ENCODE measurements around the gene TBC1D1. TPM values are rescaled to one million over a fixed set of nuclear protein-coding genes. Genes with fewer than 3 reads are reported as not detected.

Gene TBC1D1, protein sequence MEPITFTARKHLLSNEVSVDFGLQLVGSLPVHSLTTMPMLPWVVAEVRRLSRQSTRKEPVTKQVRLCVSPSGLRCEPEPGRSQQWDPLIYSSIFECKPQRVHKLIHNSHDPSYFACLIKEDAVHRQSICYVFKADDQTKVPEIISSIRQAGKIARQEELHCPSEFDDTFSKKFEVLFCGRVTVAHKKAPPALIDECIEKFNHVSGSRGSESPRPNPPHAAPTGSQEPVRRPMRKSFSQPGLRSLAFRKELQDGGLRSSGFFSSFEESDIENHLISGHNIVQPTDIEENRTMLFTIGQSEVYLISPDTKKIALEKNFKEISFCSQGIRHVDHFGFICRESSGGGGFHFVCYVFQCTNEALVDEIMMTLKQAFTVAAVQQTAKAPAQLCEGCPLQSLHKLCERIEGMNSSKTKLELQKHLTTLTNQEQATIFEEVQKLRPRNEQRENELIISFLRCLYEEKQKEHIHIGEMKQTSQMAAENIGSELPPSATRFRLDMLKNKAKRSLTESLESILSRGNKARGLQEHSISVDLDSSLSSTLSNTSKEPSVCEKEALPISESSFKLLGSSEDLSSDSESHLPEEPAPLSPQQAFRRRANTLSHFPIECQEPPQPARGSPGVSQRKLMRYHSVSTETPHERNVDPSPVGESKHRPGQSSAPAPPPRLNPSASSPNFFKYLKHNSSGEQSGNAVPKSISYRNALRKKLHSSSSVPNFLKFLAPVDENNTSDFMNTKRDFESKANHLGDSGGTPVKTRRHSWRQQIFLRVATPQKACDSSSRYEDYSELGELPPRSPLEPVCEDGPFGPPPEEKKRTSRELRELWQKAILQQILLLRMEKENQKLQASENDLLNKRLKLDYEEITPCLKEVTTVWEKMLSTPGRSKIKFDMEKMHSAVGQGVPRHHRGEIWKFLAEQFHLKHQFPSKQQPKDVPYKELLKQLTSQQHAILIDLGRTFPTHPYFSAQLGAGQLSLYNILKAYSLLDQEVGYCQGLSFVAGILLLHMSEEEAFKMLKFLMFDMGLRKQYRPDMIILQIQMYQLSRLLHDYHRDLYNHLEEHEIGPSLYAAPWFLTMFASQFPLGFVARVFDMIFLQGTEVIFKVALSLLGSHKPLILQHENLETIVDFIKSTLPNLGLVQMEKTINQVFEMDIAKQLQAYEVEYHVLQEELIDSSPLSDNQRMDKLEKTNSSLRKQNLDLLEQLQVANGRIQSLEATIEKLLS (N-terminal part only)
- total RNA-seq (100 to 1,000 TPM in 7 of 10 donors, 10 to 100 TPM in 3; 85.4 to 153 (median 104) TPM), polyA plus RNA-seq (100 to 1,000 TPM; 109 to 119 TPM)
- long read RNA-seq, donor 1, full-length matches to known transcripts, result 5 of 93 reads
- long read RNA-seq, donor 1, partial matches to known transcripts, result 36 of 93 reads
- long read RNA-seq, donor 1, other reads (novel, unspliced or antisense), result 52 of 93 reads
- long read RNA-seq, donor 2, full-length matches to known transcripts, result 10 of 149 reads
- long read RNA-seq, donor 2, partial matches to known transcripts, result 71 of 149 reads
- long read RNA-seq, donor 2, other reads (novel, unspliced or antisense), result 68 of 149 reads
- long read RNA-seq, donor 3, partial matches to known transcripts, result 246 of 338 reads
- long read RNA-seq, donor 3, other reads (novel, unspliced or antisense), result 90 of 338 reads

- Histone ChIP-seq H3K4me3 (peak within 1 kb of the TSS; percentile 65 to 96 (median 88)), H3K9me3 (no peaks in the 10 kb centered on the region), H3K4me1 (peaks cover 0 to 49% (median 19%) of the 10 kb centered on the region in 9 donors), H3K27ac (peak within 1 kb of the TSS; percentile 85 to 95 (median 91)), H3K27me3 (no peaks in the 10 kb centered on the region), H3K36me3 (no peaks in the 10 kb centered on the region)
- TF ChIP-seq, protein P1, sequence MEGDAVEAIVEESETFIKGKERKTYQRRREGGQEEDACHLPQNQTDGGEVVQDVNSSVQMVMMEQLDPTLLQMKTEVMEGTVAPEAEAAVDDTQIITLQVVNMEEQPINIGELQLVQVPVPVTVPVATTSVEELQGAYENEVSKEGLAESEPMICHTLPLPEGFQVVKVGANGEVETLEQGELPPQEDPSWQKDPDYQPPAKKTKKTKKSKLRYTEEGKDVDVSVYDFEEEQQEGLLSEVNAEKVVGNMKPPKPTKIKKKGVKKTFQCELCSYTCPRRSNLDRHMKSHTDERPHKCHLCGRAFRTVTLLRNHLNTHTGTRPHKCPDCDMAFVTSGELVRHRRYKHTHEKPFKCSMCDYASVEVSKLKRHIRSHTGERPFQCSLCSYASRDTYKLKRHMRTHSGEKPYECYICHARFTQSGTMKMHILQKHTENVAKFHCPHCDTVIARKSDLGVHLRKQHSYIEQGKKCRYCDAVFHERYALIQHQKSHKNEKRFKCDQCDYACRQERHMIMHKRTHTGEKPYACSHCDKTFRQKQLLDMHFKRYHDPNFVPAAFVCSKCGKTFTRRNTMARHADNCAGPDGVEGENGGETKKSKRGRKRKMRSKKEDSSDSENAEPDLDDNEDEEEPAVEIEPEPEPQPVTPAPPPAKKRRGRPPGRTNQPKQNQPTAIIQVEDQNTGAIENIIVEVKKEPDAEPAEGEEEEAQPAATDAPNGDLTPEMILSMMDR (IDR thresholded peaks at IDR 0.05), result no peak
- intact Hi-C loops (cut with DNase I), result loop anchor here in 9 of 10 donors (2.0 to 10.0 kb wide), 14 partner anchors 64 to 226 kb away; partner anchors contain the start of gene PGM2 (in 4 of the 9)
- DNase-seq (peak; percentile 64 to 78), ATAC-seq (peak; percentile 60 to 81 (median 68))
- WGBS, 2 donors, result 1% methylated on average over 36 to 43 of the region's 43 CpGs
These were observed at the start of gene TBC1D1 for GRCh38 chr4:37890801-37891259. Gene TBC1D1 (plus strand): TSS chr4:37891084. CDS start chr4:37902096, 11,012 bp downstream.

DNA sequence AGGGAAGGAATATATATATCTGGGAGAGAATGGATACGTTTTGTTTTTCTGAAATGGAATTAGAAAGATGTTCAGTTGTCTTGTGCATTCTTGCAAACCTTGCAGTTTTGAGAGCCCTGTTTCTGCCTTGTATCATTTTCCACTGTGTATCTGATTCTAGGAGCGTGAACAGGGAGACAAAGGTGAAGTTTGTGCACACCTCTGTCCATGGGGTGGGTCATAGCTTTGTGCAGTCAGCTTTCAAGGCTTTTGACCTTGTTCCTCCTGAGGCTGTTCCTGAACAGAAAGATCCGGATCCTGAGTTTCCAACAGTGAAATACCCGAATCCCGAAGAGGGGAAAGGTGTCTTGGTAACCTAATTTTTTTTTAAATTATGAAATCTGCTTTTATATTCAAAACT lies 46.7 kb upstream of the TBC1D1 start:
- WGBS, 2 donors, result 96% methylated on average over 5 of the region's 5 CpGs
- no peaks in the 10 kb centered on the region for H3K9me3 ChIP-seq
- no peaks in the 10 kb centered on the region for H3K27me3 ChIP-seq
- H3K4me3 ChIP-seq, result no peak overlapping the region
- ATAC-seq, result no peak
- no peak overlapping the region for H3K27ac ChIP-seq
- TF ChIP-seq, protein P1 (IDR thresholded peaks at IDR 0.05), result no peak
- no peak for DNase-seq
- peaks cover 0 to 5% (median 0%) of the 10 kb centered on the region in 9 donors for H3K4me1 ChIP-seq
- intact Hi-C loops (cut with DNase I), result no loop called here
- H3K36me3 ChIP-seq, result peaks cover 0 to 99% (median 50%) of the 10 kb centered on the region in 9 donors

DNA sequence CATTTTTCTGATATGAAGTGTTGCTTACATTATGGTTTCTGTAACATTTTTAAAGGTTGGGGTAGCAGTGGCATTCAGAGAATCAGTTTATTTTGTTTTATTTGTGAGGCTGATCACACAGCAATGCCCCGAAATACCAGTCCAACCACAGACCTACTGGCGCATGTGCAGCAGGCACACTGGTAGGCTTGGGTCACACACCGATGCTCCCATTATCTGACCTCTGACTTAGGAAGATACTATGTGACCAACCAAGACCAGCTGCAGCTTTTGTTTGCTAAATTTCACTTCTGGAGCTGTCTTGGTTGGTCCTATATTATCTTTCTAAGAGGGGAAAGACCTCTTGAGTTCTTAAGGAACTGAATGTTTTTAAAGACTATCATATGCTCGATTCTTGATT lies 45.7 kb upstream of the TBC1D1 start:
- H3K27me3 ChIP-seq, result no peaks in the 10 kb centered on the region
- TF ChIP-seq, protein P1 (IDR thresholded peaks at IDR 0.05), result no peak
- intact Hi-C loops (cut with DNase I), result no loop called here
- WGBS, 2 donors, result 93 to 95% methylated on average over 4 of the region's 4 CpGs
- H3K4me1 ChIP-seq, result no peaks in the 10 kb centered on the region
- ATAC-seq, result no peak
- peaks cover 0 to 99% (median 48%) of the 10 kb centered on the region in 9 donors for H3K36me3 ChIP-seq
- no peak for DNase-seq
- no peak overlapping the region for H3K4me3 ChIP-seq
- H3K27ac ChIP-seq, result no peak overlapping the region
- H3K9me3 ChIP-seq, result no peaks in the 10 kb centered on the region
